K562 (cell line): Measurements from ENCODE around the gene PPP1R14C. TPM values are rescaled to one million over a fixed set of nuclear protein-coding genes. Genes with fewer than 3 reads are reported as not detected.

Experiments
- ARNT ChIP-seq, 2 experiments: fragments of 450-650 bp; IDR thresholded peaks; 2 replicates each; pipeline ENCODE4 v1.6.1; 2016; ENCODE audit warnings: mild to moderate bottlenecking in 1 of 2
- CBX5 ChIP-seq: IDR thresholded peaks from 2 replicates; pipeline ENCODE4 v1.6.1; 2014; ENCODE audit warnings: low read depth, borderline replicate concordance
- CXXC5 ChIP-seq: fragments of 250-450 bp; sonication (Bioruptor Pico); IDR thresholded peaks from 2 replicates; pipeline ENCODE4 v1.8.0; 2022; ENCODE audit warnings: inconsistent platforms, mild to moderate bottlenecking, moderate library complexity
- EP400 ChIP-seq: fragments of 450-650 bp; IDR thresholded peaks from 2 replicates; pipeline ENCODE4 v1.6.1; 2017; ENCODE audit warnings: antibody characterized with exemption, mild to moderate bottlenecking, moderate library complexity
- GATAD2B ChIP-seq: fragments of 450-650 bp; IDR thresholded peaks from 2 replicates; pipeline ENCODE4 v1.6.1; 2017; ENCODE audit warnings: mild to moderate bottlenecking, borderline replicate concordance
- HDGF ChIP-seq: fragments of 450-650 bp; IDR thresholded peaks from 2 replicates; pipeline ENCODE4 v1.6.1; 2016
- HOXB6 ChIP-seq: fragments of 250-450 bp; sonication (Bioruptor Pico); IDR thresholded peaks from 2 replicates; pipeline ENCODE4 v1.5.1; 2022; ENCODE audit warnings: mild to moderate bottlenecking, borderline replicate concordance
- KDM2B ChIP-seq: fragments of 250-450 bp; sonication (Bioruptor Pico); IDR thresholded peaks from 2 replicates; pipeline ENCODE4 v1.8.0; 2021; ENCODE audit warnings: mild to moderate bottlenecking, moderate library complexity
- MECOM ChIP-seq: fragments of 250-450 bp; sonication (Bioruptor Pico); IDR thresholded peaks from 2 replicates; pipeline ENCODE4 v1.8.0; 2022; ENCODE audit warnings: inconsistent platforms
- MXI1 ChIP-seq: IDR thresholded peaks from 2 replicates; pipeline ENCODE4 v1.6.1; 2011; ENCODE audit warnings: low read depth, mild to moderate bottlenecking, improper control_type of control experiment, low read length
- SLC30A9 ChIP-seq: fragments of 250-450 bp; sonication (Bioruptor Pico); IDR thresholded peaks from 2 replicates; pipeline ENCODE4 v1.8.0; 2022; ENCODE audit warnings: mild to moderate bottlenecking, moderate library complexity
- TAF15 ChIP-seq: fragments of 200-400 bp; formaldehyde crosslinking; IDR thresholded peaks from 2 replicates; pipeline ENCODE4 v1.6.1; 2017; ENCODE audit warnings: mild to moderate bottlenecking, low read depth, low read length, moderate library complexity
- XRCC3 ChIP-seq: fragments of 450-650 bp; IDR thresholded peaks from 2 replicates; pipeline ENCODE4 v1.6.1; 2017; ENCODE audit warnings: mild to moderate bottlenecking, moderate library complexity
- ZBTB7A ChIP-seq: IDR thresholded peaks from 2 replicates; pipeline ENCODE4 v1.6.1; 2011; ENCODE audit warnings: low read depth, mild to moderate bottlenecking, low read length, moderate library complexity, borderline replicate concordance; ENCODE audit not compliant: control insufficient read depth
- ZNF124 ChIP-seq: sonication (generic); formaldehyde crosslinking; IDR thresholded peaks from 2 replicates; pipeline ENCODE4 v1.8.1; 2022; ENCODE audit warnings: missing genetic modification reagents
- polyA plus RNA-seq, 8 experiments: library from polyadenylated mRNA; depleted of rRNA in 4 of 8; stranded (reverse) in 5 of 8; unstranded in 3 of 8; fragments of >200 nt; fragmentation: Nextera tagmentation in 2 of 8; fragmentation: Illumina TruSeq in 1 of 8; extraction: Ambion mirVana in 2 of 8; extraction: Trizol in 1 of 8; gene quantifications; 2 replicates each; pipeline versions ENCODE4 v1.2.1 to v1.2.3, GENCODE V29; 2011 to 2014; ENCODE audit warnings: inconsistent platforms in 1 of 8, missing spikeins in 1 of 8
- total RNA-seq, 7 experiments: library from RNA; depleted of rRNA in 6 of 7; stranded (reverse); fragments of >200 nt in 6 of 7; fragmentation: Illumina TruSeq in 2 of 7; extraction: Trizol in 2 of 7; gene quantifications; 2 replicates each; pipeline versions ENCODE4 v1.2.1 to v1.2.3, GENCODE V29; 2011 to 2021; ENCODE audit warnings: low replicate concordance in 1 of 7
- TF ChIP-seq, protein P1 (sequence below), 2 experiments: IDR thresholded peaks in 1 of 2; conservative IDR thresholded peaks in 1 of 2; 2 replicates each; pipeline ENCODE4 v1.6.1; 2016; ENCODE audit warnings: low read depth in 2 of 2, mild to moderate bottlenecking in 1 of 2, missing compliant biosample characterization in 1 of 2, missing genetic modification characterization in 1 of 2, moderate library complexity in 1 of 2
- TF ChIP-seq, protein P2 (sequence below): sonication (generic); formaldehyde crosslinking; IDR thresholded peaks from 2 replicates; pipeline ENCODE4 v1.8.1; 2023; ENCODE audit warnings: mild to moderate bottlenecking, missing genetic modification reagents
- TF ChIP-seq, protein P3 (sequence below): fragments of 250-450 bp; sonication (Bioruptor Pico); IDR thresholded peaks from 2 replicates; pipeline ENCODE4 v1.4.0; 2020; ENCODE audit warnings: mild to moderate bottlenecking, moderate library complexity

PPP1R14C gene
- total and polyA plus RNA-seq, 9 of the 15 experiments (the other 6 are each of a cell fraction or from before 2014, with no cell fraction given) = 4.5 to 16.6 (median 11.9) TPM

DNA sequence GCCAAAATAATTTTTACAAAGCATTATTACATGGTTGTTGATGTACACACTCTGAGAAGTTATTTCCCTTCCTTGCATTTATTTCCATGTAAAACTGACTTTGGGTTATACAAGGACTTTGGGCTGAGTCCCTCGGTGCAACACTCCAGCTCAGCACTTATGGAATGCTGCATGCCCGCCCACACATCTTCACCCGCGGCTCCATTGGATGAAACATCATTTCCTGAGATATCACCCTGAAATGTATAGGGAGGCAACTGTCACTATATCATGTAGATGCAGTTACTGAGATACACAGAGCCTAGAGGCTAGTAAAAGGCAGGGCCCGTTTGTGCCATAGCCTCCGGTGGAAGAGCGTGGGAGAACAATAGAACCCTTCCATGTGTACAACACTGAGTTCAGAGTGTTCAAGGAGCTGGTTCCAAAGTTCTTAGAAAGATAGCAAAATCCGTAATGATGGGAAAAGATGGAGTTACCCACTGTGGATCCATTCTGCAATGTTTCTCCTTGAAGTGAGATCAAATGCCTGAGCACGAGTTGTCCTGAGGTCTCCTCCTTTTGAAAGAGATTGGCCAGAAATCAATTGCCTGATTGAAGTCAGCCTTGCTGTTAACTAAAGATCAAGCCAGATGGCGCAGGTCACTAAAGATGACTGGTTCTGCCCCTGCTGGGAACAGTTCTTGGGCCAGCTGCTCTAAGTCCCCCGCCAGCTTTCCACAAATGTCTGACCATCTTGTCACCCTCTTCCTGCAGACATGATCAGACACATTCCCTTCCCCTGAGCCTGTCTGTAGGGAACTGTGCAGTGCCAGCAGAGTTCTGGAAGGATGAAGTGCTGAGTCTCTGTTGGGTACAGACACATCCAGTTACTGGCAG lies 125.1 kb downstream of the PPP1R14C start (continued):
- TF ChIP-seq, protein P1, sequence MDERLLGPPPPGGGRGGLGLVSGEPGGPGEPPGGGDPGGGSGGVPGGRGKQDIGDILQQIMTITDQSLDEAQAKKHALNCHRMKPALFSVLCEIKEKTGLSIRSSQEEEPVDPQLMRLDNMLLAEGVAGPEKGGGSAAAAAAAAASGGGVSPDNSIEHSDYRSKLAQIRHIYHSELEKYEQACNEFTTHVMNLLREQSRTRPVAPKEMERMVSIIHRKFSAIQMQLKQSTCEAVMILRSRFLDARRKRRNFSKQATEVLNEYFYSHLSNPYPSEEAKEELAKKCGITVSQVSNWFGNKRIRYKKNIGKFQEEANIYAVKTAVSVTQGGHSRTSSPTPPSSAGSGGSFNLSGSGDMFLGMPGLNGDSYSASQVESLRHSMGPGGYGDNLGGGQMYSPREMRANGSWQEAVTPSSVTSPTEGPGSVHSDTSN (CRISPR knock-in tag; IDR thresholded peaks at IDR 0.05; ENCODE audit: low read depth) = no peak
- TF ChIP-seq, protein P1 (tag; conservative IDR thresholded peaks at IDR 0.05; ENCODE audit: low read depth) = peak; percentile 52
- TF ChIP-seq MXI1 (no peak), HOXB6 (no peak), KDM2B (CRISPR knock-in tag) (no peak), XRCC3 (no peak), ZBTB7A (no peak), ARNT (IDR thresholded peaks at IDR 0.05) (peak in 1 of 2 experiments; percentile 33; a peak in 1 of 4 replicates), MECOM (CRISPR knock-in tag) (peak; percentile 17; the same call in 1 of the 2 replicates), ZNF124 (no peak), CBX5 (no peak; the same call in 1 of the 2 replicates), EP400 (0 out of 2 replicates have a peak, but pooled peaks have one; percentile 34), CXXC5 (CRISPR knock-in tag) (peak; percentile 42; the same call in 1 of the 2 replicates), TAF15 (no peak), HDGF (no peak), SLC30A9 (no peak), GATAD2B (0 out of 2 replicates have a peak, but pooled peaks have one; percentile 5)
- TF ChIP-seq, protein P2, sequence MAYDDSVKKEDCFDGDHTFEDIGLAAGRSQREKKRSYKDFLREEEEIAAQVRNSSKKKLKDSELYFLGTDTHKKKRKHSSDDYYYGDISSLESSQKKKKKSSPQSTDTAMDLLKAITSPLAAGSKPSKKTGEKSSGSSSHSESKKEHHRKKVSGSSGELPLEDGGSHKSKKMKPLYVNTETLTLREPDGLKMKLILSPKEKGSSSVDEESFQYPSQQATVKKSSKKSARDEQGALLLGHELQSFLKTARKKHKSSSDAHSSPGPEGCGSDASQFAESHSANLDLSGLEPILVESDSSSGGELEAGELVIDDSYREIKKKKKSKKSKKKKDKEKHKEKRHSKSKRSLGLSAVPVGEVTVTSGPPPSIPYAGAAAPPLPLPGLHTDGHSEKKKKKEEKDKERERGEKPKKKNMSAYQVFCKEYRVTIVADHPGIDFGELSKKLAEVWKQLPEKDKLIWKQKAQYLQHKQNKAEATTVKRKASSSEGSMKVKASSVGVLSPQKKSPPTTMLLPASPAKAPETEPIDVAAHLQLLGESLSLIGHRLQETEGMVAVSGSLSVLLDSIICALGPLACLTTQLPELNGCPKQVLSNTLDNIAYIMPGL (CRISPR knock-in tag) = no peak
- TF ChIP-seq, protein P3, sequence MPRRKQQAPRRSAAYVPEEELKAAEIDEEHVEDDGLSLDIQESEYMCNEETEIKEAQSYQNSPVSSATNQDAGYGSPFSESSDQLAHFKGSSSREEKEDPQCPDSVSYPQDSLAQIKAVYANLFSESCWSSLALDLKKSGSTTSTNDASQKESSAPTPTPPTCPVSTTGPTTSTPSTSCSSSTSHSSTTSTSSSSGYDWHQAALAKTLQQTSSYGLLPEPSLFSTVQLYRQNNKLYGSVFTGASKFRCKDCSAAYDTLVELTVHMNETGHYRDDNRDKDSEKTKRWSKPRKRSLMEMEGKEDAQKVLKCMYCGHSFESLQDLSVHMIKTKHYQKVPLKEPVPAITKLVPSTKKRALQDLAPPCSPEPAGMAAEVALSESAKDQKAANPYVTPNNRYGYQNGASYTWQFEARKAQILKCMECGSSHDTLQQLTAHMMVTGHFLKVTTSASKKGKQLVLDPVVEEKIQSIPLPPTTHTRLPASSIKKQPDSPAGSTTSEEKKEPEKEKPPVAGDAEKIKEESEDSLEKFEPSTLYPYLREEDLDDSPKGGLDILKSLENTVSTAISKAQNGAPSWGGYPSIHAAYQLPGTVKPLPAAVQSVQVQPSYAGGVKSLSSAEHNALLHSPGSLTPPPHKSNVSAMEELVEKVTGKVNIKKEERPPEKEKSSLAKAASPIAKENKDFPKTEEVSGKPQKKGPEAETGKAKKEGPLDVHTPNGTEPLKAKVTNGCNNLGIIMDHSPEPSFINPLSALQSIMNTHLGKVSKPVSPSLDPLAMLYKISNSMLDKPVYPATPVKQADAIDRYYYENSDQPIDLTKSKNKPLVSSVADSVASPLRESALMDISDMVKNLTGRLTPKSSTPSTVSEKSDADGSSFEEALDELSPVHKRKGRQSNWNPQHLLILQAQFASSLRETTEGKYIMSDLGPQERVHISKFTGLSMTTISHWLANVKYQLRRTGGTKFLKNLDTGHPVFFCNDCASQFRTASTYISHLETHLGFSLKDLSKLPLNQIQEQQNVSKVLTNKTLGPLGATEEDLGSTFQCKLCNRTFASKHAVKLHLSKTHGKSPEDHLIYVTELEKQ (CRISPR knock-in tag) = no peak
